SJSA1 (cell line): ENCODE data around the gene PKP3. TPM values are rescaled to one million over a fixed set of nuclear protein-coding genes. Genes with fewer than 3 reads are reported as not detected.

ENCODE experiments used
- total RNA-seq: library from RNA; depleted of rRNA; stranded (reverse); fragments of >200 nt; shearing (Covaris generic); gene quantifications from 2 replicates; pipeline ENCODE4 v1.2.3, GENCODE V29; 2014; rRNA removed

The PKP3 gene
- total RNA-seq, 1 experiment from 2014 or later, result 1.9 TPM

Other genes with a start within 250 kb of the PKP3 start
- not detected in 2 replicates for gene SCGB1C1, start 201.1 kb upstream of the PKP3 start, total RNA-seq
- gene BET1L, start 186.8 kb upstream of the PKP3 start, total RNA-seq, result 9.8 and 10.5 TPM in 2 replicates
- gene RIC8A, start 186.5 kb upstream of the PKP3 start, total RNA-seq, result 165 and 176 TPM in 2 replicates
- gene SIRT3, start 157.9 kb upstream of the PKP3 start, total RNA-seq, result 2.3 and 7.1 TPM in 2 replicates
- gene PSMD13, start 157.2 kb upstream of the PKP3 start, total RNA-seq, result 217 and 331 TPM in 2 replicates
- gene NLRP6, start 115.8 kb upstream of the PKP3 start, total RNA-seq, result not detected in 2 replicates
- 2.1 and 4.6 TPM in 2 replicates for gene PGGHG, start 105.1 kb upstream of the PKP3 start, total RNA-seq
- gene IFITM5, start 94.7 kb upstream of the PKP3 start, total RNA-seq, result not detected in 2 replicates
- 6.0 and 16.3 TPM in 2 replicates for gene IFITM2, start 86.4 kb upstream of the PKP3 start, total RNA-seq
- gene IFITM1, start 80.2 kb upstream of the PKP3 start, total RNA-seq, result 0.37 TPM in 1 of 2 replicates, not detected in the other
- 43.5 and 63.1 TPM in 2 replicates for gene IFITM3, start 73.3 kb upstream of the PKP3 start, total RNA-seq
- not detected in 2 replicates for gene B4GALNT4, start 24.7 kb upstream of the PKP3 start, total RNA-seq
- gene SIGIRR, start 20.8 kb downstream of the PKP3 start, total RNA-seq, result 3.3 and 8.6 TPM in 2 replicates
- gene ANO9, start 47.8 kb downstream of the PKP3 start, total RNA-seq, result not detected in 2 replicates
- 11.5 and 18.3 TPM in 2 replicates for gene PTDSS2, start 56.1 kb downstream of the PKP3 start, total RNA-seq
- gene RNH1, start 113.0 kb downstream of the PKP3 start, total RNA-seq, result 121 and 137 TPM in 2 replicates
- 47.3 and 52.3 TPM in 2 replicates for gene HRAS, start 141.4 kb downstream of the PKP3 start, total RNA-seq
- 0.05 TPM in 1 of 2 replicates, not detected in the other for gene LRRC56, start 143.3 kb downstream of the PKP3 start, total RNA-seq
- gene LMNTD2, start 166.5 kb downstream of the PKP3 start, total RNA-seq, result 0.18 TPM in 1 of 2 replicates, not detected in the other
- 13.8 and 16.4 TPM in 2 replicates for gene RASSF7, start 166.8 kb downstream of the PKP3 start, total RNA-seq
- 15.8 and 21.7 TPM in 2 replicates for gene PHRF1, start 182.3 kb downstream of the PKP3 start, total RNA-seq
- 4.3 and 5.9 TPM in 2 replicates for gene IRF7, start 221.7 kb downstream of the PKP3 start, total RNA-seq
- not detected in 2 replicates for gene CDHR5, start 230.7 kb downstream of the PKP3 start, total RNA-seq
- not detected in 2 replicates for gene SCT, start 233.0 kb downstream of the PKP3 start, total RNA-seq
- gene DRD4, start 243.1 kb downstream of the PKP3 start, total RNA-seq, result not detected in 2 replicates